GM19043 (cell line): ENCODE data around the gene ESPL1.
A peak's percentile ranks its signal among the peaks of the same experiment; 100 is the strongest.

Experiments
- ATAC-seq: cut with Tn5 transposase; IDR thresholded peaks from one replicate; pipeline ENCODE4 v1.9.1; 2021; ENCODE audit warnings: low read depth; ENCODE audit not compliant: unreplicated experiment

Gene ESPL1

GRCh38 chr12:53267999-53268629 is at the start of gene ESPL1:
Gene ESPL1, plus strand, starts transcription at chr12:53268299. Its CDS starts 468 bp downstream, at chr12:53268767.
- ATAC-seq = peak; percentile 70

GRCh38 chr12:53218551-53219291 is 49.4 kb upstream of the ESPL1 start:
- no peak for ATAC-seq

GRCh38 chr12:53219292-53219955 is 48.7 kb upstream of the ESPL1 start:
- no peak for ATAC-seq

- ATAC-seq = peak; percentile 23
Observed at GRCh38 chr12:53219956-53220693, 48.0 kb upstream of the ESPL1 start.

- ATAC-seq = peak; percentile 56
Observed at GRCh38 chr12:53220694-53221202, 47.4 kb upstream of the ESPL1 start.

- ATAC-seq = peak; percentile 15
Observed at GRCh38 chr12:53221203-53222080, 46.7 kb upstream of the ESPL1 start.

GRCh38 chr12:53222170-53222721 is 45.9 kb upstream of the ESPL1 start:
- no peak for ATAC-seq

GRCh38 chr12:53222806-53223261 is 45.3 kb upstream of the ESPL1 start:
- ATAC-seq = no peak

- no peak for ATAC-seq
Observed at GRCh38 chr12:53223389-53224060, 44.6 kb upstream of the ESPL1 start.

GRCh38 chr12:53224061-53224896 is 43.8 kb upstream of the ESPL1 start:
- ATAC-seq = no peak

- no peak for ATAC-seq
Observed at GRCh38 chr12:53224897-53225634, 43.0 kb upstream of the ESPL1 start.

- ATAC-seq = no peak
Observed at GRCh38 chr12:53225635-53226424, 42.3 kb upstream of the ESPL1 start.

GRCh38 chr12:53226815-53227214 is 41.3 kb upstream of the ESPL1 start:
- ATAC-seq = no peak

GRCh38 chr12:53227341-53227740 is 40.8 kb upstream of the ESPL1 start:
- ATAC-seq = no peak

GRCh38 chr12:53227836-53228235 is 40.3 kb upstream of the ESPL1 start:
- no peak for ATAC-seq

- no peak for ATAC-seq
Observed at GRCh38 chr12:53229454-53229853, 38.6 kb upstream of the ESPL1 start.
